BLaER1 treated with 17β-estradiol and CSF1 and Interleukin-3, amounts not matched to agents 10 nM and 100 nM (cell line): ENCODE results near the gene CDH23.

Experiments used
- H3K27ac ChIP-seq, 11 experiments: shearing (Covaris generic); formaldehyde crosslinking; 2 replicates each; pipeline ENCODE4 v1.8.1; 2022
- H3K27me3 ChIP-seq, 11 experiments: shearing (Covaris generic); formaldehyde crosslinking; 2 replicates each; pipeline ENCODE4 v1.8.1; 2022
- H3K36me3 ChIP-seq, 11 experiments: shearing (Covaris generic); formaldehyde crosslinking; 2 replicates each; pipeline ENCODE4 v1.8.1; 2022
- H3K4me1 ChIP-seq, 10 experiments: shearing (Covaris generic); formaldehyde crosslinking; 2 replicates each; pipeline ENCODE4 v1.8.1; 2022
- H3K4me2 ChIP-seq, 11 experiments: shearing (Covaris generic); formaldehyde crosslinking; 2 replicates each; pipeline ENCODE4 v1.8.1; 2022
- H3K4me3 ChIP-seq, 10 experiments: shearing (Covaris generic); formaldehyde crosslinking; 2 replicates each; pipeline ENCODE4 v1.8.1; 2022
- H3K9ac ChIP-seq, 11 experiments: shearing (Covaris generic); formaldehyde crosslinking; 2 replicates each; pipeline ENCODE4 v1.8.1; 2022
- H3K9me3 ChIP-seq, 11 experiments: shearing (Covaris generic); formaldehyde crosslinking; replicated peaks in 1 of 11; 2 replicates each; pipeline ENCODE4 v1.8.1; 2022
- H4K20me1 ChIP-seq, 11 experiments: shearing (Covaris generic); formaldehyde crosslinking; 2 replicates each; pipeline ENCODE4 v1.8.1; 2022
- Cebpa-rat ChIP-seq, 11 experiments: shearing (Covaris generic); IDR thresholded peaks; 2 replicates each; pipeline ENCODE4 v1.8.1; 2022

The CDH23 gene

DNA sequence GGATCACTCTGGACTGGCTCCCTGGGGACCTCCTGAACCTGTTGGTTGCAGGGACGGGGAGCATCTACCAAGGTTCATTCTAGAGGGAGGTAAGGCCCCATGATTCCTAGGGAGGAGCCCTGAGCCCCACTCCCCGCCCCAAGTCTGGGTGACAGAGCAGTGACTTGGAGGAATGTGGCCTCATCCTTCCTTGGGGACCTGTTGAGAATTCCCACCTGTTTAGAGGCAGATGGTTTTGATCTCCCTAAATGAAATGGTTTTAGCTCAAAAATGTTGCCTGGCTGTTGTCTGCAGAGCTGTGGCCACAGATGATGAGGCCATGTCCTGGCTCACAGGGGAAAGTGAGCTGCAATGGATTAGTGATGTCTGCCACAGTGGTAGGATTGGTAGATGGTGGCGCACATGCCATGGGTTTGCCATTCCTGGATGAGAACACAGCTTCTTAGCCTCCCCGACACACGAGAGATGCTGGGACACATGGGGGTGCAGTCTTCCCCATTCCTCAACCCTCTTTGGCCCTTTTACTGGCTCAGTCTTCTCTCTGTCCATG lies 310.6 kb downstream of the CDH23 start:
- Histone ChIP-seq H3K27ac (0 out of 22 replicates have a peak overlapping the region, but pooled peaks of 1 of the 11 experiments have one; percentile 21), H3K27me3 (no peaks in the 10 kb centered on the region), H3K9me3 (no peaks in the 10 kb centered on the region), H3K9ac (peak overlapping the region in 1 of 11 experiments; percentile 30; a peak in 1 of 22 replicates), H3K36me3 (no peaks in the 10 kb centered on the region), H3K4me1 (peaks cover 41 to 66% (median 48%) of the 10 kb centered on the region in 10 experiments), H3K4me3 (no peak overlapping the region), H4K20me1 (no peaks in the 10 kb centered on the region), H3K4me2 (peak overlapping the region in 10 of 11 experiments; percentile 1 to 99 (median 44); a peak in 12 of 22 replicates)
- no peak for TF ChIP-seq Cebpa-rat (IDR thresholded peaks at IDR 0.05)

DNA sequence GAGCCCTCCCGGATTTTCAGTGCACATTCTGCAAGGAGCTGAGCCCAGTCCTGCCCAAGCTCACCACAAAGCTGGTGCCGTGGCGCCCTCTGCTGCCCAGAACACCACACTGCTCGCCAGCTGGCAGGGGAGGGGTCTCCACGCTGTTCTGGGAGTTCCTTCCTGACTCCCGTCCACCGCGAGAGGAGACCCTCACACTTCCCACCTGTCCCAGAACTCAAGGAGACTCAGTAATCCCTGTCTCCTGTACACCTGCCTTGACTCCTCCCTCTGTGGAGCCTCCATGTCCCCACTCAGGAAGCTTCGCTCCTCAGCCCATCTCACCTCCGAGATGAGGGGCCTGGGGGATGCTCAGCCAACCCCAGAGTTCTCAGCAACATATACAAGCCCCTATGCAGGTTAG lies 311.6 kb downstream of the CDH23 start:
- peak overlapping the region in 1 of 11 experiments; percentile 6; a peak in 2 of 22 replicates for H3K9ac ChIP-seq
- H3K36me3 ChIP-seq, result no peaks in the 10 kb centered on the region
- no peaks in the 10 kb centered on the region for H3K9me3 ChIP-seq
- H3K27ac ChIP-seq, result 0 out of 22 replicates have a peak overlapping the region, but pooled peaks of 1 of the 11 experiments have one; percentile 18
- H4K20me1 ChIP-seq, result no peaks in the 10 kb centered on the region
- H3K27me3 ChIP-seq, result no peaks in the 10 kb centered on the region
- peaks cover 51 to 73% (median 58%) of the 10 kb centered on the region in 10 experiments for H3K4me1 ChIP-seq
- H3K4me2 ChIP-seq, result peak overlapping the region; percentile 1 to 99 (median 91); a peak in 18 of 22 replicates
- H3K4me3 ChIP-seq, result no peak overlapping the region
- no peak for TF ChIP-seq Cebpa-rat (IDR thresholded peaks at IDR 0.05)

DNA sequence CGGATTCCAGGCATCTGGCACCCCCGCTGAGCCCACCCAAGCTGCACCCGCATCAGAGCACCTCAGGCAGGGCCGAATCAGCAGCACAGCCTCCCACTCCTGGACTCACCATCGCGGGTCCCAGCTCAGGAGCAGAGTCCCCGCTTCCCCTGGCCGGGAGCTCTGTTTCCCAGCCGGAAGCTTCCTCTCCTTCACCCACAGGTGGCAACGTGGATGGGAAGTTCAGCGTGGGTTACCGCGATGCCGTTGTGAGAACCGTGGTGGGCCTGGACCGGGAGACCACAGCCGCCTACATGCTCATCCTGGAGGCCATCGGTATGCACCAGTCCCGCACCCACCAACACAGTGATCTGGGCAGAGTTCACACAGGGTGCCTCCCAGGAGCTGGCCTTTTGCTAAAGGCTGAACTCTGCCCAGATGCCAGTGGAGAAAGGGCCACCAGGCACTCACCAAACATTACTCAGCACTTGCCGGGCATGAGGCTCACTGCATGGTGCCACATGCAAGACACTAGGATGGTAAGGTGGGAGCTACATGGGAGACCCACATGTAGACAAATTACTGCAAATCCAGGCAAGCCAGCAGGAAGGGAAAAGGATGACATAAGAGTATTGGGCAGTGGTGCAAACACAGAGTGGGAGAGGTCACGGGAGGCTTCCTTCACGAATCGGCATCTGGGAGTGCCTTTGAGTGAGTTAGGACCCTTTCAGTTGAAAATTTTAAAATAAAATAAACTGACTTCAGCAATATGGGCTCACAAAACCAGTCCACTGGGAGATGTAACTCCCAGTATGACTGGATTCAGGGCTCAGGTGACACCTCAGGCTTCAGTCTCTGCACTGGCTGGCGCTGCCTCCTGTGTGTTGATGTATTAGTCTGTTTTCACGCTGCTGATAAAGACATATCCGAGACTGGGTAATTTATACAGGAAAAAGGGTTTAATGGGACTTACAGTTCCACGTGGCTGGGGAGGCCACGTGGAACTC lies 312.5 kb downstream of the CDH23 start:
- Histone ChIP-seq H3K4me2 (peak overlapping the region; percentile 12 to 99 (median 91); a peak in 20 of 22 replicates), H3K9ac (peak overlapping the region in 2 of 11 experiments; percentile 6 to 26; a peak in 1 of 22 replicates)

DNA sequence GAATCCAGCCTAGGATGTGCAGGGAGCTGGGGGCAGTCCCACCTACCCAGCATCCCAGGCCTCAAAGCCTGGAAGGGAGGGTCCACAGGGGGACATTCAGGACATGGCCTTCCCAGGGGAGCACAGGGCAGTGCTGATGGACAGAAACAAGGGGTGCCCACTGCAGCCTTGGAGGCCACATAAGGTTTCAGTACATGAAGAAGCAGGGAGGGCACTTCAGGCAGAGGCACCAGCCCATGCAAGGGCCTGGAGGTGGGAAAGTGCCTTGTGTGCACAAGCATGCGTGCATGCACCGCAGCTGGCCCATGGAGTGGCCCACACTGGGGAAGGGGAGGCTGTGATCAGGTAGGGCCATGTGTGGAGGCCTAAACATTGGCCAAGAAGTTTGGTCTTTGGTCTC lies 313.8 kb downstream of the CDH23 start:
- no peaks in the 10 kb centered on the region for H3K36me3 ChIP-seq
- H3K4me2 ChIP-seq, result peak overlapping the region in 10 of 11 experiments; percentile 12 to 99 (median 91); a peak in 18 of 22 replicates
- H3K4me1 ChIP-seq, result peaks cover 73 to 91% (median 80%) of the 10 kb centered on the region in 10 experiments
- H3K9me3 ChIP-seq, result no peaks in the 10 kb centered on the region
- H3K27me3 ChIP-seq, result no peaks in the 10 kb centered on the region
- TF ChIP-seq Cebpa-rat (IDR thresholded peaks at IDR 0.05), result no peak
- H3K27ac ChIP-seq, result peak overlapping the region in 3 of 11 experiments; percentile 10 to 97 (median 97); a peak in 3 of 22 replicates
- peak overlapping the region in 1 of 11 experiments; percentile 22; a peak in 1 of 22 replicates for H3K9ac ChIP-seq
- no peaks in the 10 kb centered on the region for H4K20me1 ChIP-seq
- no peak overlapping the region for H3K4me3 ChIP-seq

More for the DNA sequence above, 312.5 kb downstream of the CDH23 start:
- Histone ChIP-seq H4K20me1 (no peaks in the 10 kb centered on the region), H3K27ac (peak overlapping the region in 5 of 11 experiments; percentile 10 to 29 (median 21); a peak in 4 of 22 replicates), H3K36me3 (no peaks in the 10 kb centered on the region), H3K4me3 (no peak overlapping the region), H3K27me3 (no peaks in the 10 kb centered on the region), H3K9me3 (no peaks in the 10 kb centered on the region), H3K4me1 (peaks cover 60 to 82% (median 67%) of the 10 kb centered on the region in 10 experiments)
- no peak for TF ChIP-seq Cebpa-rat (IDR thresholded peaks at IDR 0.05)

DNA sequence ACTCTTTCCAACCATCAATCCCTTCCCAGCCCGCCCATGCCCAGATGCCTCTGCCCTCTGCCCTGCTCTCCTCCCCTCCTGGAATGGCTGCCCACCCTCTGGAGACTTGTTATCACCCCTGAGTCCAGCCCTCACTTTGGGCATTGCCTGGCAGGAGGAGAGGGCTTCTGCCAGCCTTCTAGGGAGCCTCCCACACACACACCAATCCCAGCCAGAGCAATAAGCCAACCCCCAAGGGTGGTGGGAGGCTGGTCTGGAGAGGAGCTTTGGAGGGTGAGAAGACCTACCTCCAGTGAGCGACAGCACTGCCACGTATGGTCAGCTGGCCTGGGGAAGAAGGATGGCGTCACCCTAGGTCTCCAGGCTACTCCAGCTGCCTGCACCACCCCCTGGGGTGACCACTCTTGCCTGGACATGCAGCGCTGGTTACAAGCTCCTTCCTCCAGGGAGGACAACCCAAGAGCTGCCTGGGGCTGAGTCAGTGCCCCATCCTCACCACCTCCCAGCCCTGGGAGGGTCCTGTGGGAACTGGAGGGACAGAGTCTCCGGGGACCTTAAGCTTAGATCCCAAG lies 314.4 kb downstream of the CDH23 start:
- H3K4me3 ChIP-seq, result no peak overlapping the region
- no peaks in the 10 kb centered on the region for H3K9me3 ChIP-seq
- peak overlapping the region in 9 of 11 experiments; percentile 9 to 99 (median 93); a peak in 15 of 22 replicates for H3K4me2 ChIP-seq
- H3K9ac ChIP-seq, result peak overlapping the region in 3 of 11 experiments; percentile 13 to 26 (median 22); a peak in 5 of 22 replicates
- no peaks in the 10 kb centered on the region for H3K27me3 ChIP-seq
- peak overlapping the region in 7 of 11 experiments; percentile 6 to 99 (median 97); a peak in 11 of 22 replicates for H3K27ac ChIP-seq
- no peak for TF ChIP-seq Cebpa-rat (IDR thresholded peaks at IDR 0.05)
- no peaks in the 10 kb centered on the region for H4K20me1 ChIP-seq
- H3K4me1 ChIP-seq, result peaks cover 80 to 96% (median 86%) of the 10 kb centered on the region in 10 experiments
- H3K36me3 ChIP-seq, result no peaks in the 10 kb centered on the region

DNA sequence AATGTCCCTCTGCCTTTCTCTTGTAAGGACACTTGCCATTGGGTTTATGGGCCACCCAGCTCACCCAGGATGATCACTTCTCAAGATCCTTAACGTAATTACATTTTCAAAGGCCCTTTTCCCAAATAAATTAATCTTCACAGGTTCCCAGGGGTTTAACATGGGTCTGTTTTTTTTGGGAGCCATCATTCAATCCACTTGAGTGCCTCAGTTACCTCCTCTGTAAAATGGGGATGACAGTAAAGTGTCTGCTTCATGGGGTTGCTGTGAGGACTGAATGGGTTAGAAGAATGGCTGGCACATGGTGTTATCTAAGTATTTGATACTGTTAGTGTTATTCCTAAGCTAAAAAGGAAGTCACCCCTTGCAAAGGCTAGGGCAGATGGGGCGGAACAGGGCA lies 315.4 kb downstream of the CDH23 start:
- no peak for TF ChIP-seq Cebpa-rat (IDR thresholded peaks at IDR 0.05)
- Histone ChIP-seq H4K20me1 (no peaks in the 10 kb centered on the region), H3K27me3 (no peaks in the 10 kb centered on the region), H3K4me1 (peaks cover 88 to 100% (median 96%) of the 10 kb centered on the region in 10 experiments), H3K36me3 (no peaks in the 10 kb centered on the region), H3K4me2 (peak overlapping the region; percentile 87 to 99 (median 94)), H3K9ac (peak overlapping the region in 10 of 11 experiments; percentile 77 to 89 (median 84); a peak in 17 of 22 replicates), H3K9me3 (no peaks in the 10 kb centered on the region), H3K4me3 (no peak overlapping the region), H3K27ac (peak overlapping the region in 10 of 11 experiments; percentile 88 to 99 (median 94); a peak in 19 of 22 replicates)

DNA sequence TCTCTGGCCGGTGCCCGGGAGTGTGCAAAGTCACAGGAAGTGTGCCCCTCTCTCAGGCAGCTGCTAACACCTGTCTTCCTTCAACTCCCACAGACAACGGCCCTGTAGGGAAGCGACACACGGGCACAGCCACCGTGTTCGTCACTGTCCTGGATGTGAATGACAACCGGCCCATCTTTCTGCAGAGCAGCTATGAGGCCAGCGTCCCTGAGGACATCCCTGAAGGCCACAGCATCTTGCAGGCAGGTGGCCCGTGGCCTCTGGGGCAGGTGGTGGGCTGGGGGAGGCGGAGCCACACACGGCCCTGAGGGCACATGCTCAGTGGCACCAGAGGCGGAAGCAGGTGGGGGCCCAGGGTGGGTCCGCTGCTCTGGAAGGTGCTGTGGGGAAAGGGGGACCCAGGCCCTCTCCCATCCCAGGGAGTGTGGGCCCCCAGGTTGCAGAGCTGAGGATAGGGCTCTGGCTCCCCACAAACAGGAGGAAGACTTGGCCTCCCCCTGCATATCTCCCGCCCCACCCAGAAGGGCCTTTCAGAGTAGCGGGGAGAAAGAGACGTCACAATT lies 315.9 kb downstream of the CDH23 start:
- Histone ChIP-seq H3K27ac (peak overlapping the region; percentile 88 to 99 (median 94)), H3K4me1 (peaks cover 91 to 100% (median 99%) of the 10 kb centered on the region in 10 experiments)

More for the DNA sequence above, 315.9 kb downstream of the CDH23 start:
- TF ChIP-seq Cebpa-rat (IDR thresholded peaks at IDR 0.05), result no peak
- peak overlapping the region; percentile 87 to 99 (median 94) for H3K4me2 ChIP-seq
- no peaks in the 10 kb centered on the region for H3K9me3 ChIP-seq
- H3K9ac ChIP-seq, result peak overlapping the region; percentile 72 to 89 (median 84)
- H4K20me1 ChIP-seq, result no peaks in the 10 kb centered on the region
- no peaks in the 10 kb centered on the region for H3K27me3 ChIP-seq
- H3K4me3 ChIP-seq, result peak overlapping the region in 4 of 10 experiments; percentile 42 to 63 (median 56); a peak in 4 of 20 replicates
- no peaks in the 10 kb centered on the region for H3K36me3 ChIP-seq
